Ramos (cell line): ENCODE measurements around the gene ZNF416.

Source experiments
- in situ Hi-C: fragments of 300-500 bp; cut with MboI; formaldehyde crosslinking; loops from one replicate; pipeline ENCODE4 v1.14.3; 2022; ENCODE audit warnings: low sequenced_read_pairs; ENCODE audit not compliant: unreplicated experiment

ZNF416 gene

DNA sequence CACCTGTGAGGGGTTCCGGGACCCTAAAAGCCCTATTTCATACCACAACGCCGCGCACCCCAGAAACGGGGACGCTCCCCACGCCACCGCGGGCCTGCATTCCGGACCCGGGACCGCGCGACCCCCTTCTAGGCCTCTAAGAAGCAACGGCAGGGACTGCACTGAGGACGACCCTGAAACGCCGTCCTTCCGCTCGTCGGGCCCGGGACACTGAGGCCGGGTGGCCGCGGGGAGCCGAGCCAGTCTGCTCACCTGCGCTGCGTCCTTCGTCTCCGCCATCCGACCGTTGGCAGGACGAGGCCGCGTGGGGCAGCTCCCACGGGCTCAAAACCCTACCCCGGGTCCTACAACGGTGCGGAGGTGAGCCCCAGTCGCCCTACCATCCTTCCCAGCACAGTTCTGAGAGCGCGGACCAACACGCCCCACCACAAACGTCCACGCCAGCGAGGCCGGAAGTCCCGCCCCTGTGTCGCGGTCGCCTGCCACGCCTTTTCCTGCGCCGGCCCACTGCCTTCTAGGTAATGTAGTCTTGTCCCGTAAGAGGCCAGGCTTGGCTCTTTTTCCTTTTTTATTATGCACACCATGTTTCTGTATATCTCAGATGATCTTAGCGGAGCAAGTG is 19.2 kb downstream of the ZNF416 start, which contains the start of gene ZNF550:
ZNF550 (minus strand) TSS at position 460 of the 622 bp plus-strand sequence; CDS start at position 279, 181 bp downstream.
- in situ Hi-C loops: no loop called here

DNA sequence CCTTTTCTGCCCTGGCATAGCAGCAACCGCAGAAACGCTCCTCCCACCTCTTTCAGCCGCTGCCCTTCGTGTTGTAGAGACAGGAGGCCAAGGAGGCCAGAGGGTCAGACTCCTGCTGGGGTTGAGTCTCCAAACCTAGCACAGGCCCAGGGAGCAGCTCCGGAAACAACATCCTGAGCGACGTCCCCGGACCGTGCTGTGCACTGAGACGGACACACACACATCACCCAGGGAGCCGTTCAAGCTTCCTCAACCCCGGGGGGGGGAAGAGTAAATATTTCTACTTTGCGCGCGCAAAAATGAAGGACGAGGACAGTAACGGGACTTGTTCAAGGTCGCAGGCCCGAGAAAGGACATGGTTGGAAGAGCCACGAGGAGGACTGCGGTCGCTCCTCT is 19.7 kb downstream of the ZNF416 start:
- in situ Hi-C loops: no loop called here

DNA sequence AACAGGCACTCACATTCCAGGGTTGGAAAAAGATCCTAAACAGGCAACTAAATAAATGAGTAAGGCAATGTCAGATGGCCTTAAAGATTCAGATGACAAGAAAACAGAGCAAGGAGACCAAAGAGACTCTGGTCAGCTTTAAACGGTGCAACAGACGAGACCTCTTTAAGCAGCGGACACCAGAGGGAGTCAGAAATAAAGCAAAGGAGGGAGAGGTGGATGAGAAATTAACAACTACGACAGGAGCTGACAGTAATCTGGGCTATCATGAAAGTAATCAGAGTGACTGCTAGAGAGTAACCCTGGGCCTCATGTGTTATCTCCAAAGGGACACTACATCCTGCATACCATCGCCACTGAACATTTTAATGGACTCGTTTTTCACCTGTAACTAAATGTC is 20.2 kb downstream of the ZNF416 start:
- in situ Hi-C loops: no loop called here

DNA sequence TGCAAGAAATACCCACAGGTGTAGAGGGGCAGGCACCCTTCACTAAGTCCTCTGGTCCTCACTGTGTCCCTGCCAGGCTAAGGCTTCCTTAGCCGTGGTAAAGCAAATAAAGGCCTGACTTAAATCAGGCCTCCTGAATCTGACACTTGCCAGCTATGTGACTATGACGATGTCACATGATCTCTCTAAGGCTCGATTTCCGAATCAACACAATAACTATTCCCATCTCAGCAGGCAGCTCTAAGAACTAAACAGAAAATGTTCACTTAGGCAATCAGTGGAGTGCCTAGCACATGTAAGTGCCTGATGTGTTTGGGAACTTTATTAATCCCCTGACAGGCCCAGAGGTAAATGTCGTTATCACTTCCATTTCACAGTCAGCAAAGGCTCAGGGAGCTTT is 21.1 kb downstream of the ZNF416 start:
- in situ Hi-C loops: no loop called here

DNA sequence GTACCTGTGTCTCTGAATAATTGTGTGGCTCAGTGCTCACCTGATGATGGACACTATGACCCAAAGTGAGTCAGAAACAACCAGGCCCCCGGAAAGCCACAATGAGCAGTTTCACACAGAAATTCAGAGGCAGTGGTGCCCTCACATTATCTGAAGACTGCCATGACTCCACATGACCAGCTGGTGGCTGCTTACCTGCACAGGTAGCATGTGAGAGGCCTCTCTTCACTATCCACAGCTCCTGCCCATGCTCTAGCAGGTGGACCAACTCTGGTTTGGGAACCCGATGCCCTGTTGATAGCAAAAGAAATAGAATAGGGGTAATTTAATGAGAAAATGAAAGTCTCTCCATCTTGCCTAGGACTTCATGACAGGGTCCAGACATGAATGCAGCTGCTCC is 26.3 kb downstream of the ZNF416 start:
- in situ Hi-C loops: no loop called here

DNA sequence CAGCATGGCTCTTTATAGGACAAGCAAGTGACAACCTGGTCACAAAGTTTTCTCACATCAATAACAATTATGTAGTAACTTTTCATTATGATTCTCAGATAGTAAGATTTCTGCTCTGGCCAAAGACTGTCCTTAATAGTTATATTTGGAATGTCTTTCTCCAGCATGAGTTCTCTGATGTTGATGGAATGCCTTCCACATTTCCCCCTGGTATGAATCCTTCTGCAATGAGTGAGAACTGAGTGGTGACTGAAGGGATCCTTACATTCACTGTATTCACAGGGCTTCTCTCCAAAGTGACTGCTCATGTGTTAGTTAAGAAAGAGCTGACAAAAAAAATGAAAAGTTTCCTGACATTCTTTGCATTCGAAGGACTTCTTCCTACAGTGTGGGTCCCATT is 32.2 kb downstream of the ZNF416 start:
- in situ Hi-C loops: no loop called here

DNA sequence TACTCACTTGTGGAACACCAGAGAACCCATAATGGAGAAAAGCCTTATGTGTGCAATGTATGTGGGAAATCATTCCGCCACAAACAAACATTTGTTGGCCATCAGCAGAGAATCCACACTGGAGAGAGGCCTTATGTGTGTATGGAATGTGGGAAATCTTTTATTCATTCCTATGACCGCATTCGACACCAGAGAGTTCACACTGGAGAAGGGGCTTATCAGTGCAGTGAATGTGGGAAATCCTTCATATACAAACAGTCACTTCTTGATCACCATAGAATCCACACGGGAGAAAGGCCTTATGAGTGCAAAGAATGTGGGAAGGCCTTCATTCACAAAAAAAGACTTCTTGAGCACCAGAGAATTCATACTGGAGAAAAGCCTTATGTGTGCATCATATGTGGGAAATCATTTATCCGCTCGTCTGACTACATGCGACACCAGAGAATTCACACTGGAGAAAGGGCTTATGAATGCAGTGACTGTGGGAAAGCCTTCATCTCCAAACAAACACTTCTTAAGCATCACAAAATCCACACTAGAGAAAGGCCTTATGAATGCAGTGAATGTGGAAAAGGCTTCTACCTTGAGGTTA is 40.7 kb downstream of the ZNF416 start:
- in situ Hi-C loops: no loop called here

DNA sequence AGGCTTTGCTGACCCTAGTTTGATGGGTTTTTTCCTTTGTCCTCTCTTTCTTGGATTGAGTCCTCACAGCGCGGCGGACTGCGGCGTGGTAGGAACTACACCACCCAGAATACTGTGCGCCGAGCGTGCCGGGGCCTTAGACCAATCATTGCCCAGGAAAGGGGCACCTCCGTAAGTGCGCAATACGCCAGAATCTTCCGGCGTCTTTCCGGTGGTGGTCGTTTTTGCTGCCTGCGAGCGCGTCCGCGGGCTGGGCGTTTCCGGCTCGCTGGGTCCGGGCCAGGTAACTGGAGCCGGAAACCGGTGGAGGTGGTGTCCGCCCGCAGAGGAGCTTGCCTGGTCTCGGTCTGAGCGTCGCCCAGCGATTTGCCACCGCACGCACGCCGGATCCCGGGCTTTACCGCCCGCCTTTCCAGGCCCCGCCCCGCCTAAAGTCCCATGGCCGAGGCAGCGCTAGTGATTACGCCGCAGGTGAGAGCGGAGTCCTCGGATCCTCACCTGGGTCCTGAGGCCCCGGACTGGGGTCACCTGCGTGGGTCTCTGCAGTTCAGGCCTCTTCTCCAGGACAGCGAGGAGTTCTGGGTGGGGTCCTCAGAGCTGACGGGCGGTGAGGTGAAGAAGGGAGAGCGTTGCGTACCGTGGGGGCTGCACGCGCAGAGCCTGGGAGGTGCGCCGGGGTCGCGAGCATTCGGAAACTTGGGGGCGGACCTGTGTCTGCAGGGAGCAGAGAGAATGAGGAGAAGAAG is 51.4 kb downstream of the ZNF416 start, which contains the start of gene ZNF549:
ZNF549 (plus strand) TSS at position 221 of the 746 bp plus-strand sequence; CDS start at position 439, 218 bp downstream.
- in situ Hi-C loops: no loop called here
